ENCODE results near the gene TTLL5.
A peak's percentile ranks its signal among the peaks of the same experiment; 100 is the strongest.

TTLL5 gene

DNA sequence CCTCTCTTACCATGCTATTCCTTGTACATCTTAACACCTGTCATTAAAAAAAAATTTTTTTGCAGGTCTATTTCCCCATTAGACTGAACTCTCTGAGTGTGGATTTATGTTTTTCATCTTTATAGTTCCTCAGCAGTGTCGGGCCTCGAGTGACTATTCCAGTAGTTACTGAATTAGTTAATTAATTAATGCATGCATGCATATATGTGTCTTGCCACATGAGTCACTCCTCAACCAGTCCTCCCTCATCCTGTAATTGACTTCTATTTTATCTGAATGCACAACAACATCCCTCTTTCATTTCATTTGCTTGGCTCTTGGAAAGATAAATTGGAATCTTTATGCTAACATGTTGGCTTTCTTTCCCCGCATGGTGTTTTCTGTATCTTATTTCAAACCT is 36.0 kb upstream of the TTLL5 start:
- Histone ChIP-seq H2AK5ac (ENCODE audit: low read length) (no peak overlapping the region), H3K27me3 (ENCODE audit: insufficient read depth, low read length, poor library complexity) (no peaks in the 10 kb centered on the region), H3K36me3 (ENCODE audit: control insufficient read depth, insufficient read depth, low read length) (no peaks in the 10 kb centered on the region), H2BK15ac (replicated peaks; ENCODE audit: low read depth) (no peak overlapping the region), H4K5ac (ENCODE audit: low read length) (no peak overlapping the region), H2BK120ac (ENCODE audit: low read depth, low read length) (no peak overlapping the region), H3K4me1 (ENCODE audit: control insufficient read depth, low read depth, low read length) (no peaks in the 10 kb centered on the region), H3K79me1 (ENCODE audit: low read length) (no peaks in the 10 kb centered on the region), H3K9ac (ENCODE audit: low read length) (no peak overlapping the region), H3K4ac (ENCODE audit: low read depth, low read length) (no peak overlapping the region), H3K18ac (ENCODE audit: low read length) (no peak overlapping the region), H2BK5ac (ENCODE audit: low read length) (no peak overlapping the region), H3K56ac (ENCODE audit: low read length) (no peak overlapping the region), H3K4me3 (ENCODE audit: low read length) (no peak overlapping the region), H3K23ac (ENCODE audit: low read length) (no peak overlapping the region), H3K4me2 (ENCODE audit: low read length) (no peak overlapping the region), H3K79me2 (ENCODE audit: control insufficient read depth, insufficient read depth, low read length) (no peaks in the 10 kb centered on the region), H3K27ac (ENCODE audit: low read depth, low read length) (no peak overlapping the region), H4K8ac (ENCODE audit: low read depth, low read length) (no peak overlapping the region)
- no peak for DNase-seq
- no CpG with 5 or more reads among the region's 3 CpGs for WGBS (ENCODE audit: extremely low coverage, insufficient coverage, low lambda C conversion rate)

DNA sequence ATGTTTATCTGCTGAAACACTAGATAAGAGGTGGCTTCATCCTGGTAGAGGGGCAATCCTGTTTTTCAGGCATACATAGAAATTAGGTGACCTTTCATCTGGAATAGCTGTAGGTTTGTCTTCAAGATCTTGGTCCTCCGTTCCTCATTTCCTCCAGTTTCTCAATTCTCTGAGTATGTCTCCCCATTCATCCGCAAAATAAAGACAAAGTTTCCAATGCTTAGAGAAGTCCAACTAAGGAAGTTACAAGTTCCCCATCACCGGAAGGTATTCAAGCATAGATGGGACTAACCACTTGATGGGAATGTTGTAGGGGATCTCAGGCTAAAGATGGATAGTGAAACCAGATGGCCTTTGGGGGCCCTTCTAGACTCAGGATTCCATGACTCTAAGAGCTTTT is 34.6 kb upstream of the TTLL5 start:
- Histone ChIP-seq H2BK5ac (ENCODE audit: low read length) (no peak overlapping the region), H3K18ac (ENCODE audit: low read length) (no peak overlapping the region), H2AK5ac (ENCODE audit: low read length) (no peak overlapping the region), H3K4me3 (ENCODE audit: low read length) (no peak overlapping the region), H3K56ac (ENCODE audit: low read length) (no peak overlapping the region), H2BK120ac (ENCODE audit: low read depth, low read length) (no peak overlapping the region), H4K5ac (ENCODE audit: low read length) (no peak overlapping the region), H3K36me3 (ENCODE audit: control insufficient read depth, insufficient read depth, low read length) (no peaks in the 10 kb centered on the region), H3K27ac (ENCODE audit: low read depth, low read length) (no peak overlapping the region), H3K79me2 (ENCODE audit: control insufficient read depth, insufficient read depth, low read length) (no peaks in the 10 kb centered on the region), H3K9ac (ENCODE audit: low read length) (no peak overlapping the region), H3K4ac (ENCODE audit: low read depth, low read length) (no peak overlapping the region), H3K4me2 (ENCODE audit: low read length) (no peak overlapping the region), H4K8ac (ENCODE audit: low read depth, low read length) (no peak overlapping the region), H3K27me3 (ENCODE audit: insufficient read depth, low read length, poor library complexity) (no peaks in the 10 kb centered on the region), H3K79me1 (ENCODE audit: low read length) (no peaks in the 10 kb centered on the region), H3K4me1 (ENCODE audit: control insufficient read depth, low read depth, low read length) (peaks cover 3% of the 10 kb centered on the region), H3K23ac (ENCODE audit: low read length) (no peak overlapping the region), H2BK15ac (replicated peaks; ENCODE audit: low read depth) (no peak overlapping the region)
- no peak for DNase-seq
- no CpG with 5 or more reads among the region's 3 CpGs for WGBS (ENCODE audit: extremely low coverage, insufficient coverage, low lambda C conversion rate)

DNA sequence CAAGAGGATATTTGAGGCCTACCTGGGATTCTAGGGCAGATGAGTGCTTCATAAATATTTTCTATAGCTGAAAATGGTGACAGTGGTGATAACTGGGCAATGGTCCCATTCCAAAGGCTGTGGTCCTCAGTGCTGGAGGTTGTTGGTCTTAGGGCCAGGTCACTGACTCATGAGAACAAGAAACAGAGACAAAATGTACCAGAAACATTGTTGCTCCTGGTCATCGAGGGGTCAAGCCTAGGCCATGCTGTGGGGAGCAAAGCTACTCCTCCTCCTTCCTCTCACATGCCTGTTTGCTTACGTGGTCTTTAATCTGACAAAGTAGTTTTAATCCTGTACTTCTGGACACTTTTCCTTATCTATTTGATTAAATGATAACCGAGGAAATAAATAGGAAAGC is 34.2 kb upstream of the TTLL5 start:
- no peak overlapping the region for H2BK5ac ChIP-seq (ENCODE audit: low read length)
- WGBS (ENCODE audit: extremely low coverage, insufficient coverage, low lambda C conversion rate) = no CpG with 5 or more reads among the region's 3 CpGs
- H3K56ac ChIP-seq (ENCODE audit: low read length) = no peak overlapping the region
- no peak overlapping the region for H3K4ac ChIP-seq (ENCODE audit: low read depth, low read length)
- H4K8ac ChIP-seq (ENCODE audit: low read depth, low read length) = no peak overlapping the region
- H3K27me3 ChIP-seq (ENCODE audit: insufficient read depth, low read length, poor library complexity) = no peaks in the 10 kb centered on the region
- H3K79me2 ChIP-seq (ENCODE audit: control insufficient read depth, insufficient read depth, low read length) = no peaks in the 10 kb centered on the region
- H2AK5ac ChIP-seq (ENCODE audit: low read length) = no peak overlapping the region
- H2BK120ac ChIP-seq (ENCODE audit: low read depth, low read length) = no peak overlapping the region
- no peak for DNase-seq
- H3K9ac ChIP-seq (ENCODE audit: low read length) = no peak overlapping the region
- H4K5ac ChIP-seq (ENCODE audit: low read length) = no peak overlapping the region
- H3K36me3 ChIP-seq (ENCODE audit: control insufficient read depth, insufficient read depth, low read length) = no peaks in the 10 kb centered on the region
- H3K4me3 ChIP-seq (ENCODE audit: low read length) = no peak overlapping the region
- H3K23ac ChIP-seq (ENCODE audit: low read length) = no peak overlapping the region
- H3K79me1 ChIP-seq (ENCODE audit: low read length) = no peaks in the 10 kb centered on the region
- no peak overlapping the region for H3K18ac ChIP-seq (ENCODE audit: low read length)
- no peak overlapping the region for H2BK15ac ChIP-seq (replicated peaks; ENCODE audit: low read depth)
- no peak overlapping the region for H3K27ac ChIP-seq (ENCODE audit: low read depth, low read length)
- H3K4me2 ChIP-seq (ENCODE audit: low read length) = no peak overlapping the region
- H3K4me1 ChIP-seq (ENCODE audit: control insufficient read depth, low read depth, low read length) = peaks cover 7% of the 10 kb centered on the region

DNA sequence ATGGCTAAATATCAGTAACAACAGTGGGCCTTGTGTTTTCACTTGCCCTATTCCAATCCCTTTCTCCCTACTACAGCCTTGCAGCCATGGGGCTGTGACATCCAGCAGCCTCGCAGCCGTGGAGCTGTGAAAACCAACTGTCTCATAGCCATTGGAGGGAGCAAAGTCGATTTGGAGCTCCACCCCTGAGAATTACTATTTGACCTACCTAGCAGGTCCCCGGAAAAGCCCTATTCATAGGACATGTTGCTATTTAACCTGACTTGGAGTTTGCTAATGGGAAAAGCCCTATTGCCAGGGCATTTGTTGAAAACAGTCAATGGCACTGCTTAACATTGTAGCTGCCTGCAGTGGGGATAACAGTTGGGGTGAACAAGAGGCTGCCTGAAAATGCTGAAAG is 33.6 kb upstream of the TTLL5 start:
- Histone ChIP-seq H3K4me3 (ENCODE audit: low read length) (no peak overlapping the region), H3K79me2 (ENCODE audit: control insufficient read depth, insufficient read depth, low read length) (no peaks in the 10 kb centered on the region), H3K79me1 (ENCODE audit: low read length) (no peaks in the 10 kb centered on the region), H3K27me3 (ENCODE audit: insufficient read depth, low read length, poor library complexity) (no peaks in the 10 kb centered on the region), H3K36me3 (ENCODE audit: control insufficient read depth, insufficient read depth, low read length) (no peaks in the 10 kb centered on the region), H3K23ac (ENCODE audit: low read length) (no peak overlapping the region), H3K4me1 (ENCODE audit: control insufficient read depth, low read depth, low read length) (peaks cover 8% of the 10 kb centered on the region), H3K4ac (ENCODE audit: low read depth, low read length) (no peak overlapping the region), H3K4me2 (ENCODE audit: low read length) (no peak overlapping the region), H2BK15ac (replicated peaks; ENCODE audit: low read depth) (no peak overlapping the region), H4K5ac (ENCODE audit: low read length) (no peak overlapping the region), H3K18ac (ENCODE audit: low read length) (no peak overlapping the region), H2AK5ac (ENCODE audit: low read length) (no peak overlapping the region), H4K8ac (ENCODE audit: low read depth, low read length) (no peak overlapping the region), H3K9ac (ENCODE audit: low read length) (no peak overlapping the region), H3K56ac (ENCODE audit: low read length) (no peak overlapping the region), H2BK5ac (ENCODE audit: low read length) (no peak overlapping the region), H2BK120ac (ENCODE audit: low read depth, low read length) (no peak overlapping the region), H3K27ac (ENCODE audit: low read depth, low read length) (no peak overlapping the region)
- WGBS (ENCODE audit: extremely low coverage, insufficient coverage, low lambda C conversion rate) = no CpG with 5 or more reads among the region's 4 CpGs
- no peak for DNase-seq

DNA sequence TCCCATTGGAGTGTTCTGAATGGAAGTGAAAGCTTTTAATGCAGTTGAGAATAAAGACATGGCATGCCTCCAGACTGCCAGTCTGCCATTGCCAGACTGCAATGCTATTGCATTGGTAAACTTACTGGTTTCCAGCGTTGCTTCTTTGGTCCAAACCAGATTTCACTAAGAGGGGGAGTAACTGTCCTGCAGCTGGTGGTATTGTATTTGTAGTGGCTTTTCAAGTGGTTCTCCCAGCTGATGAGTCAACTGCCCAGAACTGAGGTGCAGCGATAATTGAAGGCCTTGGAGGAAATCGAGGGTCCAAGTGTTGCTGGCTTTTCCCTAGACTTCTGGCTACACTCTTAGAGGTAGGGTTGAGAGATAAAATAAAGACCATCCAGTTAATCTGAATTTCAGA is 32.2 kb upstream of the TTLL5 start:
- H2AK5ac ChIP-seq (ENCODE audit: low read length) = no peak overlapping the region
- H3K18ac ChIP-seq (ENCODE audit: low read length) = no peak overlapping the region

DNA sequence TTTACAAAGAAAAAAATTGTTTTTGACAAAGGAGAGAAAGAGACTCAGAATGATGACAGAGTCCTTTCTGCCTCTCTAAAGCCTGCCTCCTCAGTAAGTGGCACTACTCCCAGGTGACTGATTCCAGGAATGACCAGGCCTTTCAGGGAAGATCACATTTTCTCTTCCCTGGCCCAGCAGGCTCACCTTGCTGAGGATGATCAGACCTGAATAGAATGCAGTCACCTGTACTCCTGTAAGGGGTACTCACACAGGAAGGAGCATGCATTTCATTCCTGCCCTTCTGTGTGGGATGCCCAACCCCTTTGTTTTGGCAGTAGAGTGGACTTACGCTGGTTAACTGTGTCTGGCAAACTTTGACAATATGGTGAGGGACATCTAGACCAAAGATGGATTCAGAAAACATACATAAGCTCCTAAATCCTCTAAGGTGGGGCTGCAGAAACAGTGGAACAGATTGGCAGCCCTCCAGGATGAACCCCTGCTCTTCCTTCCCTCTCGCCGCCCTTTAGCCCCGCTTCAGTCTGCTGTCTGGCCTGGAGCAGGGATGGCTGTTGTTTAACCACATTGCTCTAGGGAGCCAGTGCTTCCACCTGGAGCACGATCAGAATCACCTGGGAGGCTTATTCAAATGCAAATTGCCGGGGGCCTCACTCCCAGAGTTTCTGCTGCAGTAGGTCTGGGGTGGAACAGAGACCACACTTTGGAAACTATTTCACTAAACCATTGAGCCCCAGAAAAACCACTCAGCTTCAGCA is 30.2 kb upstream of the TTLL5 start:
- Histone ChIP-seq H3K9ac (ENCODE audit: low read length) (no peak overlapping the region), H3K79me2 (ENCODE audit: control insufficient read depth, insufficient read depth, low read length) (no peaks in the 10 kb centered on the region), H3K27ac (ENCODE audit: low read depth, low read length) (peak overlapping the region; percentile 28), H3K36me3 (ENCODE audit: control insufficient read depth, insufficient read depth, low read length) (no peaks in the 10 kb centered on the region), H4K8ac (ENCODE audit: low read depth, low read length) (no peak overlapping the region), H2BK15ac (replicated peaks; ENCODE audit: low read depth) (no peak overlapping the region), H3K27me3 (ENCODE audit: insufficient read depth, low read length, poor library complexity) (no peaks in the 10 kb centered on the region), H2BK120ac (ENCODE audit: low read depth, low read length) (no peak overlapping the region), H3K4ac (ENCODE audit: low read depth, low read length) (no peak overlapping the region), H2BK5ac (ENCODE audit: low read length) (no peak overlapping the region), H3K23ac (ENCODE audit: low read length) (no peak overlapping the region), H2AK5ac (ENCODE audit: low read length) (no peak overlapping the region), H3K79me1 (ENCODE audit: low read length) (no peaks in the 10 kb centered on the region), H3K4me1 (ENCODE audit: control insufficient read depth, low read depth, low read length) (peaks cover 8% of the 10 kb centered on the region), H3K56ac (ENCODE audit: low read length) (no peak overlapping the region), H3K4me2 (ENCODE audit: low read length) (no peak overlapping the region), H4K5ac (ENCODE audit: low read length) (no peak overlapping the region), H3K18ac (ENCODE audit: low read length) (no peak overlapping the region), H3K4me3 (ENCODE audit: low read length) (no peak overlapping the region)
- DNase-seq = peak; percentile 85
- no CpG with 5 or more reads among the region's 6 CpGs for WGBS (ENCODE audit: extremely low coverage, insufficient coverage, low lambda C conversion rate)

More for the DNA sequence above, 32.2 kb upstream of the TTLL5 start:
- no peak overlapping the region for H3K4me2 ChIP-seq (ENCODE audit: low read length)
- H4K8ac ChIP-seq (ENCODE audit: low read depth, low read length) = no peak overlapping the region
- no peak overlapping the region for H2BK5ac ChIP-seq (ENCODE audit: low read length)
- no peak overlapping the region for H3K23ac ChIP-seq (ENCODE audit: low read length)
- no CpG with 5 or more reads among the region's 3 CpGs for WGBS (ENCODE audit: extremely low coverage, insufficient coverage, low lambda C conversion rate)
- H3K4me3 ChIP-seq (ENCODE audit: low read length) = no peak overlapping the region
- no peak overlapping the region for H2BK120ac ChIP-seq (ENCODE audit: low read depth, low read length)
- no peak for DNase-seq
- no peak overlapping the region for H3K56ac ChIP-seq (ENCODE audit: low read length)
- no peak overlapping the region for H3K27ac ChIP-seq (ENCODE audit: low read depth, low read length)
- H3K36me3 ChIP-seq (ENCODE audit: control insufficient read depth, insufficient read depth, low read length) = no peaks in the 10 kb centered on the region
- H3K9ac ChIP-seq (ENCODE audit: low read length) = no peak overlapping the region
- no peaks in the 10 kb centered on the region for H3K79me1 ChIP-seq (ENCODE audit: low read length)
- no peak overlapping the region for H3K4ac ChIP-seq (ENCODE audit: low read depth, low read length)
- H3K4me1 ChIP-seq (ENCODE audit: control insufficient read depth, low read depth, low read length) = peaks cover 8% of the 10 kb centered on the region
- H3K27me3 ChIP-seq (ENCODE audit: insufficient read depth, low read length, poor library complexity) = no peaks in the 10 kb centered on the region
- no peak overlapping the region for H4K5ac ChIP-seq (ENCODE audit: low read length)
- H3K79me2 ChIP-seq (ENCODE audit: control insufficient read depth, insufficient read depth, low read length) = no peaks in the 10 kb centered on the region
- no peak overlapping the region for H2BK15ac ChIP-seq (replicated peaks; ENCODE audit: low read depth)

All from mesendoderm (in vitro differentiated cells).